Stimulated activated CD4-positive, alpha-beta T cell treated with anti-CD3 and anti-CD28 coated beads, Interleukin-2, amount 100 ng/mL, for 48 hours (primary cell): Measurements from ENCODE around the gene TAGLN.

ENCODE experiments used
- DNase-seq, 2 donors: peaks; one replicate each; pipeline ENCODE4 v3.0.0-alpha.2; 2020

Gene TAGLN

DNA sequence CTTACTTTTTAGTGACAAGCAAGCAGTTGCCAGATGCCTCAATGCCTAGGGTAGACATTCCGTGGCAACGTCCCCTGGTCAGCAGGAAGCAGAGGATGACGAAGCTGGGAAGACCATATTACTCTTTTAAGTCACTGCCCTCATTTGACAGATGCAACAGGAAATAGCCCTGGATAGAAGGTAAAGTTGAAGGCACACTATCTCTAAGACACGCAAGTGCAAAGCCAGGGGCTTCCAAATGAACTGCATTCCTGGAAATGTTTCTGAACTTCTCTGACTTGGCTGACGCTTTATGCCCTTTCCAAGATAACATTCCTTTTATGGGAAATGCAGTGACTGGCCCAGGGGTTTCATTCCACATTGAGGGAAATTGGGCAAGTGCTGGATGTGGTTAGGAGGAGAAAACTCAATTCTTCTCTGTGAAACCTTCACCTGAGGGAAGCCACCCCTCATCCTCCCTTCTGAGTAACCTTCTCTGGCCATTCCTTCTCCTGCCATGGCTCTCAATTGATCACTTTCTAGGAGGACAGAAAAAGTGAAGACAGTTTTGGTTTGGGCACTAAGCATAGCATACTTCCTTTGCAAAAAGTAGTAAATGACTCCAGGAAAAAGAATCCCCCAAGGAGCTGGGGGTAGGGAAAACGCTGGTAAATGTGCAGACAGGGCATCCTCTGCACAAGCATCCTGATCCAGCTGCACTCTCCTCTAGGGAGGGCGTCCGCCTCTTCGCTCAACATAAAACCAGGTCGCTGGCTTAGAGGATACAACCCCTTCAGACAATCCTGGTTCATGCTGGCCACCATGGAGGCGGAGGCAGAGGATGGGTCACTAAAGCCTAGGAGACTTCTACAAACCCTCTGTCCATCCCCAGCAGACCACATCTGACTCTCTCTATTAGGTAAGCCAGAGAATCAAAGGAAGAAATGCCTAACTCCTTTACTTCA lies 18.2 kb downstream of the TAGLN start:
- DNase-seq, result no peak

DNA sequence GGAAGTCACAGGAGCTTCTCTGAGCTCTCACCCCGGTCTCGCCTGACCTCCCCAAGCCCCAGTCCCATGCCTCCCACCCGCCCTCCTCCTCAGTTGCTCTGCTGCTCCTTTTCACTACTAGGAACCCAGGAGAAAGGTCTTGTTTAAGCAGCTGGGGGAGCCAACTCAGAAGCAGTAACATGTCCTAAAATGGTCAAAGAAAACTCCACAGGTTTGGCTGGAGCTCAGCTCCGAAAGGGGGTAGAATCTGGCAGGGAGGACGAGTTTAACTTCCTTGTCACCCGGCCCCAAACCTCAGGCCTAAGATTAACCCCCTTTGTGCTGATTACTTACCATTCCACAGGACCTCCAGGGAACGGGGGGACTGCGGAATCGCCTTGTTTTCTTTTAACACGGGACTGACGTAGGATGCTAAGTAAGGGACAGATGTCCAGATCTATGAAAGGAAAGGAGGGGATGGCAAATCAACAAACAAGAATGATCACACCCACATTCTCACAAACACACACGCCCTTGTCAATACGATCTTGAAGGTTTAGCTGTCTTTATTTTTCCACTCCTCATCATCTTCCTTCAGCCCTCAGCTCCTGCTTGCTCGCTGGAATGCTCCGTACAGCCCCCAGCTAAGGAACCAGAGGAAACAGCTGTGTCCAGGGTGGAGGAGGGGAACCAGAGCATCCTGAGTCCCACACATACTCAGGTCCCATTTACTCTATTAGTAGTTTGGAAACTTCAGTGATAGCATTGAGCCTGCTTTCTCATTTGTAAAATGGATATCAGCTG lies 19.2 kb downstream of the TAGLN start:
- no peak for DNase-seq

DNA sequence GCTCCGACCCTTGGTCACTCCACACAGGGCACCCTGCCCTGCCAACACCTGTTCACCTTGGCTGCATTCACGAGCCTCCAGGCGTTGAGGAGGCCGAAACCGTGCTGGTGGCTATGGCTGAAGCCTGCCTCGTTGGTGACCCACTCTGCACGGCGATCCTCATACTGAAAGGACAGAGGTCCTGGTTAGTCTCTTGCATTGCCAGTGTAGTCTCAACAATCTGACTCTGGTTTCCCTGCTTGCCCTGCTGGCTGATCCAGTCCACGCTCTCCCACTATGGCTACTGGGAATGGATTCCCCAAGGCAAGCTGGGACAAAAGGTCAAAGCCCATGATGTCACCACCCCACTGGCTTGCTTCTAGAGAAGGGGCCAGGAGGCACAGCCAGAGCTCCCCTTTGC lies 19.8 kb downstream of the TAGLN start:
- DNase-seq, result no peak

DNA sequence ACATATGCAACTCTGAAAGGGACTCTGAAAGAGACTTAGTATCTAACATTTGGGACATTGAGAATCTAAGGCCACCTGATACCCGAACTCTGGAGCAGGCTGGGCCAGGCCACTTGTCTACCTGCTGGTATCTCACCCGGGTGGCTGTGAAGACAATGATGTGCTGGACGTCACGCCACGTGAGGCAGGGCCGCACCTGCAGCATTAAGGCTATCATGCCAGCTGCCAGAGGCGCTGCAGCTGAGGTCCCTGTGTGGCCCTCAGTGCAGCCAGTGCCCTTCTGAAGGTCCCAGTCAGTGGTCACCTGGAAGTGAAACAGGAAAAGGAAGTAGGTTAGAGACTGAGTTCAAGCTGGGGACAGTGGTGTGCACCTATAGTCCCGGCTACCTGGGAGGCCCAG lies 20.3 kb downstream of the TAGLN start:
- no peak for DNase-seq

DNA sequence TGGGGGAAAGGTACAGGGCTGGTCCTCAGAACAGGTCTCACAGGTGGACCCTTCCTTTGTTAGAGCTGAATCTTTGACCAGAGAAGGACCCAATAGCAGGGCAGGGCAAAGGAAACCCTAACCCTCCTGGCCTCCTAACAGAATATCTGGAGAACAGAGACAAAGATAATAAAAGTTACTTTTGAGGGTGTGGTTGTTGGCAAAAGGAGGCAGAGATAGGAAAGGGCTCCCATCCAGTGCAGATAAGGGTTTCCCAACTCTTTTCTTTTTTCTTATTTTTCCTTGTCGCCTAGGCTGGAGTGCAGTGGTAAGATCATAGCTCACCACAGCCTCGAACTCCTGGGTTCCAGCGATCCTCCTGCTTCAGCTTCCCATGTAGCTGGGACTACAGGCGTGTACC lies 20.8 kb downstream of the TAGLN start:
- no peak for DNase-seq

DNA sequence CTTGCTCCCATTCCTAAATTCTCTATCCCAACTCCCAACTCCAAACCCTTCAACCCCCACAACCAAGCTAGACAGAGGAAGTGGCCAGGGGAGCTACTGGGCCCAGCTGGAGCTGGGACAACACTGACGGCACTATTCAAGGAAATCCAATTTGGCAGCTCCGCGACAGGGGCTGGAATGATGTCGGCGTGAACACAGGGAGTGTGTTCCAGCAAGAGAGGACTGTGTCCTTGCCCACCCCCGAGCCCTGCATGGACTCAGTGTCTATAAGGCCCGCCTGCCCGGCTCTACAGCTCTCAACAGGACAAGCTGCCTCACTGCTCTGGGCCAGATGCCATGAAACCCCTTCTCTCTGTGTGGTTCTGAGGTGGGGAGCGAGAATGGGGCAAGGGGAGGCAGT lies 21.4 kb downstream of the TAGLN start:
- no peak for DNase-seq

DNA sequence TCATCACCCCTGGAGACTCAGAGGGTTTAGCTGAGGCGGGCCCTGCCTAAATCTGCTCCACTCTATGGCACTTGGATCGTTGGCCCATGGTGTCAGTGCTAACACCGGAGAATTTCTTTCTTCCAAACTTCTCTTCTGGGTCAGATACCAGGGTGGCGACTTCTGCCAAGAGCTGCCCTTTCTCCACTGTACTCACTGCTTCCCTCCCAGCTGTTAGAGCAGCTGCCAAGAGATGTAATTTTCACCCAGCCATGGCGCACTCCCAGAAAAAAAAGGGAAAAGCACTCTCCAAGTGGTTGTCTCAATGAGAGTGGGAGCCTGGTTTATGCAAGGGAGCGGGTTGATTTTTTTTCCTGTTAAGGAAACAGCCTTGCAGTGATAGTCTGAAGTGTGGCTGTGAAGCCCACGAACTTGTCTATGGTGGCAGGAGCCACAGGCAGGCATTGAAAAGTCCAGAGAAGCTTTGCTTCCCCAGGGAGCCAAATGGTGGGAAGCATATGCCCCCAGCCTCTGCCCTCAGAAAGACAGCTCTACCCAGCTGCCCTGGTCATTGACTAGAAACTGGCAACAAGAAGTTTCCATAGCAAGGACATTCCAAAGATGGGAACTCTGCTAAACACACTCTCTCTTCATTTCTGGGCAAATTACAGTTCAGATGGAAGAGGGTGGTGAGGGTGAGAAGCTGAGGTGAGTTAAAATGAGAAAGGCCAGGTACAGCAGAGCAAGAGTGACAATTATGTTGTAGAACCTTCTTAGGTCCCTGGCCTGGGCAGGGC lies 22.0 kb downstream of the TAGLN start:
- DNase-seq, result no peak

DNA sequence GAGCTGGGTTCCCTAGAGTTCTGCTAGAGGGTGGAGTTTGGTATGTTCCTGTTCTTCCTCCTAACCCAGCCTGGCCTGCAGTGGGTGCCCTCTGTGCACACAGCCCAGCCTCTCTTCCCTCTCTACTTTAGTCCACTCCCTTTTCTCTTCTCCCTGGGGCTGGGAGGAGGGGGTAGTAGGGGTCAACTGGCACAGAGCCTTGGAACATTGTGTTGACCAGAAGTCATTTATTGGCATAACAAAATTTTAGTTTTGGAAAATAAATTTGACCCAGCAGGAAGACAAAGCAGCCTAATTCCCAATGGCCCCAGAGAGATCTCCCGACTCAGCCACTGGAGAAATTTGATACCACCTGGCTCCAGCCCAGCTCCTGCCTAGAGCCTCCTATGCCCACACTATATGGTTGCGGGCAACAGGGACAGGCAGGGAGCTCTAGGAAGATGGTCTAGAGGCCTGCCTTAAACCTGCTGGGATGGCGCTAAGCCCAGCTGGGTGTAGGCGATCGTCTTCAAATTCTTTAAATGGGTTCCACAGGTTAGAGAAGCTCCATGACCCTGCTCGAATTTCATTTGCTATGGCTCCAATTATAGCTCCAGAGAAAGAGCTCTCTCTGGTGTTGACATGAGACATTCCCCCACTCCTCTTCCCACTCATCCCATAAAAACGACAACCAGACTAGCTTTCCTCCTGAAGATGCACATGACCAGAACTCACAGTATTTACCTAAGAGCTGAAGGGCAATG lies 22.8 kb downstream of the TAGLN start:
- no peak for DNase-seq

DNA sequence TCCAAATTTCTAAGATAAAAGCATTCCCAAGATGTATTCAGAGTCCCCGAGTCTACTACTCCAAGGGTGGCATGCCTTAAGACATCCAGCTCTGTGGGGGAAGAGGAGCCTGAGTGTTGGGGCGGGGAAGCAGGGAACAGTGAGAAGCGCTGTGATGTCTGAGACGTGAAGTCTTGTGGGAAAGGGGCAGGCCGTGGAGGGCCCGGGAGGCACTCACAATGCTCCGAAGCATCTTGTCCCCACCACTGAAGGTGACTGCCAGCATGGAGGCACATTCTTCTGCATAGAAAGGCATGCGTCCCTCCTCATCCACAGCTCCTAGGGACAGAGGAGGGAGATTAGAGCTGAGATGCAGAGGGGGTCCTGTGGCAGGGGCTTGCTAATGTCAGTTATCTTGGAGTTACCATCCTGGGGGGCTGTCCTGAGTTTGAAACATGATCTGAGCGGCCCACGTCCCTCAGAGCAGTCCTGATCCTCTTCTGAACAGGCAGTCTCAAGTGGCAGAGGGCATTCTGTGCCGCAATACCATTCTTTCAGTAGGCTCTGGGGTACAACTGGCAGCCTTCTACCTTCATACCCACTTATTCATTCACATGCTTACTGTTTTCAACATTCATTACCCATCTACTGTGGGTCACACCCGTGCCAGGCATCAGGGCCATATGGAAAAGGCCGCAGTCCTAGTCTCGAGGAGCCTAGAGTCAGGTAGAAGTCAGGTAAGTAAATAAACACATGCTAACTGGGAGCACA lies 24.0 kb downstream of the TAGLN start:
- DNase-seq, result no peak

DNA sequence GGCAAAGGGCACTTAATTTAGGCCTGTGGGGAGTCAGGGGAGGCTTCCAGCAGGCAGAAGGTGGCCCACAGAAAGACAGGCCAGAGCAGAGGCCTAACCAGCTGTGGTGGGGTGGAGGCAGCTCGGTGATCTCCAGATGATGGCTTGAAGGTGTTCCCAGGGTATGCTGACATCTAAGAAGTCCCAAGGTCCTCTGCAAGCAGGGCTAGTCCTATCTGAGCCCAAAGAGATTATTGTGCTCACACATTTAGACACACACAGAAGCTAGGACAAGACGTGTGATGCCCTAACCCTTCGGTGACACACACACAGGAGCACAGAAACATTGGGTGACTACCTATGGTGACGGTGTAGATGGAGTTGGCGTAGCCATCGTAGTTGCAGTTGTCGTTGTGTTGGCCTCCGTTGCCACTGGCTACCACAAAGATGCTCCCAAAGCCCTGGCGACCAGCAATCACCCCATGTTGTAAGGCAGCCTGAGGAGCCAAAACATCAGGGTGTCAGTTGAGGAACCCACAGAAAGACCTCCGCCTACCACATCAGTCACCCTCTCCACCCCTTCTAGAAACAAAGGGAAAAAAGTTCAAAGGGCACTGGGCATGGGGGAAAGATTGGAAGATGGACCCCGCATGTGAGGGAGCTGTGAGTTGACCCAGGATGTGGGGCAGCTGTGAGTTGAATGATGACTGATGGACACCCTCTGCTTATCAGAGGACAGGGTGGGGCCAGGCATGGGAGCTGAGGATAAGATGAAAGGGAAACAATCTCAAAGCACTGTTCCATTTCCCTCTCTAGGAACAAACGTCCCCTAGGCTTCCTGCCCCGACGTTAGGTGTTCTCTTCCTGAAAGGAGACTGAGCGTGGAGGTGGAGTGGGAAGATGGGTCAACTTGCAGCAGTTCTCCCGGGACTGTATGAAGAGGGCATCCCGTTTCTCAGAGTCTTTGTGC lies 24.8 kb downstream of the TAGLN start:
- no peak for DNase-seq

DNA sequence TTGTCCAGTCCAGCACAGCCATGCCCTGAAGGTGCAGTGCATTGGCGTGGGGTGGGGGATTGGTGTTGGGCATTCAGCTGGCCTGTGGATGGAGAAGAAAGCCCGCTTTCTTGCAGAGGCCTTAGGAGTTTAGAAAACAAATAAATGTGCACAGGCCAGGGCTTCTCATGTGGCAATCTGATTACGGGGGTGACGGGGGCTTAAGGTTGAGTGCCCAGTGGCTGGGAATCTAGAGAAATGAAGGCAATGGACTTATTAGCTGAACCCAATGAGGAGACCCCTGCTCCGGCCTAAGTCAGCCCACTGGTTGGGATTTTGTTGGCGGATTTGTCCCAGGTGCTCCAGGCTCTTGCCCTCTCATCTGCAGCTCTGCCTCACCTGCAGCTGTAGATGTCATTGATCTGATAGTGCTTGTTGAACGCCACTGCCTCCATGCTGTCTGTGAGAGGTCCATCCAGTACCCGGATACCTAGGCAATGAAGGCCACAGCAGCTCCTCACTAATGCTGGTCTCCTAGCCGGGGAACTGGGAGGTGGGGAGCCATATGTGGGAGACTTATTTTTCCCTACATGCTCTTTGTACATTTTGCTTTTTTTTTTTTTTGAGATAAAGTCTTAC lies 26.5 kb downstream of the TAGLN start:
- DNase-seq, result no peak

DNA sequence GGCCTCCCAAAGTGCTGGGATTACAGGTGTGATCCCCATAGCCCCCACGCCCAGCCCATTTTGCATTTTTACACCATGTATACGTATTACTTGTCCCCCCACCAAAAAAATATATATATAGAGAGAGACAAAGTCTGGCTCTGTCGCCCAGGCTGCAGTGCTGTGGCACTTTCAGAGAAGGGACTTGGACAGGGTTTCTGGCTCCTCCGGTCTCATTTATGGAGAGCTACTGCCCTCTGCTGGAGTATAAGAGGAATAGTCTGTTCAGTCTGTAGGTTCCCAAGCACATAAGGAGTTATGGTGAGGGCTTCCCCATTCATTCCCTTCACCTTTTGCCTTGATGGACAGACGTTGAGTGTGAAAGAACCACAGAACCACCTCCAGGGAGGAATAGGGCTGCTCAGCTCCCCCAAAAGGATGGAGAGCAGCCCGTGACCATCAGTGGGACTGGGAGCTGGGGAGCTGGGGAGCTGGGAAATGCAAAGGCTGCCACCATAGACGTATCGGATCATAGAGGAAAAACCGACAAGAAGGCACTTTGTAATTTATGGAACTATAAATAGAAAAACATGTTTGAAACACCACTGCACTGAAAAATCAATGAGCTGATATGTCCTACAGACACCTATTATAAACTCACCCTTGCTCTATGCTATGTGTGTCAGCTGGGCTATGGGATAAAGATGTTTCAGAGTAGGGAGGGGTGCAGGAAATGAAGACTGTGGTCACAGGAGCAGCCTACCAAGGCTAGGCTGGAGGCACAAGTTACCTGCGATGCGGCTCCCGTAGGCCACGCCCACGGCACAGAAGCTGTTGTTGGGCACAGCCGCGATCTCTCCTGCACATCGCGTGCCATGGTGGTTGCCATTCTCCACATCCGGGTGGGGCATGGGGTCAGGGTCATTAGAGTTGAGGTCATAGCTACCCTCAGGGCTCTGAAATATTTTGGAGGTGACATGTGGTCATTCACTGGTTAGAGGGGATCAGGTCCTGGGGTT lies 27.5 kb downstream of the TAGLN start:
- peak in 1 of 2 donors; percentile 19 for DNase-seq

DNA sequence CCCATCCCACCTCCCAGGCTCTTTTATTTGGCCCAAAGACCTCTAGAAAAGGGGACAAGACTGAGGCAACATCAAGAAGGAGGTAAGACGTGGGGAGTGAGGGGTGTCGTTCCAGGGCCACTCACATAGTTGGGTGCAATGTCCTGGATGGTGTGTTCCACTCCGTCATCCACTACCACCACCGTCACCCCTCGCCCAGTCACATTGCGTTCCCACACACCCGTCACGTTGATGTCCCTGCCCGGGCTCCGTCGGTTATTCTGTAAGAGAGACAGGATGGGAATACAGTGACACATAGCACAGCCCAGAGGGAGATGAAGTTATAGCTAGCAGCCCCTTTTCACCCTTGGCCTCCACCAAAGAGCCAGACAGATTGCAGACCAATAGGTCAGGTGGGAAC lies 28.9 kb downstream of the TAGLN start:
- no peak for DNase-seq

DNA sequence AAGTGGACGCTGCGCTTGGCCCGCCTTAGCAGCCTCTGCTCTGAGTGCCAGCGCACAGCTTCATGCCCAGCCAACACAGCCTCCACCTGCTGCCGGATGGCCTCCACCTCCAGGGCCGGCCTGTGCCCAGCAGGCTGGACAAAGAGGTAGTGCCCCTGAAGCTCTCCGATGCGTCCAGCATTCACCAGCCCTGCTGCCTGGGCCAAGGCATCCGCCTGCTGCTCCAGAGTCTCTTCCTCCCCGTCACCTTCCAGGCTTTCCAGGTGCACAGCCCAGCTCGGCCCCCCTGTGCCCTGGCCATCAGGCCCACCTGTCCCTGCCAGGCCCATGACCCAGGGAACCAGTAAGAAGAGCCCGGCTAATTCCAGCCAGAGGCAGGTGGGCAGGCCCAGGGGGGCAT lies 30.2 kb downstream of the TAGLN start:
- DNase-seq, result no peak

DNA sequence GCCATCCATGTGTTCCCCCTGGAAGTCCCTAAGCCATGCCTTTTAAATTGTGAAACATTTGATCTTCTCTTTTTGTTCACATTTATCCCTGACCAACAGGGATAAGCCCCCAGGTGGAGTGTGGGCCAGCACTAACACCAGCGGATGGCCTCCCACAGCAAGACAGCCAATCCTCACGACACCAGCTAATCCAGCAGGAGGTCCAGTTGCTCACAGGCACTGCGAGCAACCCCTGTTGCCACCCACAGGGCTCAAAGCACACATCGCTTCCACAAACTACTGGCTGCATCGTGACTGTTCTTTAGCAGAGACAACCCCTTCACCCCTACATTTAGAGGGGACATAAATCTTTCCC lies 30.7 kb downstream of the TAGLN start:
- DNase-seq, result no peak

DNA sequence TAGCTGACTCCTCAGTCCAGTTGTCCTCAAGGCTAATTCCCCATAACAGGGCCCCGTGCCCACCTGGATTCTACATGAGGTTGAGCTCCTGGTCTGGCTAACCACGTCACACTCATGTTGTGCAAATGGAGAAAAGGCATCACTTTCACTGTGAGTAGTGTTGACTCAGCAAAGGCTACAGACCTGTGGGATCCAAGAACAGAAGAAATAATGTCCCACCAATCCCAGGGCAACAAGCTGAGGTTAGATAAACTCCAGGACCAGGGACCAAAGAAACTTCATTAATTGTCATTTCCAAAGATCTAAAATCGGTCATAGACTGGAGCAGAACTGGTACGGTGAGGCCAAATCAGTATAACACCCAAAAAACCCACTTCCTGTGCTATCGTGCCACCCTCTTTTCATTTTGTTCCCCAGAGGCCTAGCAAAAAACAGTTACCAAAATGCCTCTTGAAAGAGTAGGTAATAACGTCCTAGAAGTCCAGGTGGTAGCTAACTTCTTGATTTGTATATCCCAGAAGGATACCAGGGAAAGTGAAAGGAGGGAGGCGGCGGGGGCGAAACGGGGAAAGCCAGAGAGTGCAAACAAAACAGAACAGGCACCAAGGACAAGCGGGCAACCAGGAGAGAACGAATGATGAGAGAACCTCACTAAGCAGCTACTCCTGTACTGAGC lies 31.3 kb downstream of the TAGLN start:
- peak; percentile 45 to 46 for DNase-seq

DNA sequence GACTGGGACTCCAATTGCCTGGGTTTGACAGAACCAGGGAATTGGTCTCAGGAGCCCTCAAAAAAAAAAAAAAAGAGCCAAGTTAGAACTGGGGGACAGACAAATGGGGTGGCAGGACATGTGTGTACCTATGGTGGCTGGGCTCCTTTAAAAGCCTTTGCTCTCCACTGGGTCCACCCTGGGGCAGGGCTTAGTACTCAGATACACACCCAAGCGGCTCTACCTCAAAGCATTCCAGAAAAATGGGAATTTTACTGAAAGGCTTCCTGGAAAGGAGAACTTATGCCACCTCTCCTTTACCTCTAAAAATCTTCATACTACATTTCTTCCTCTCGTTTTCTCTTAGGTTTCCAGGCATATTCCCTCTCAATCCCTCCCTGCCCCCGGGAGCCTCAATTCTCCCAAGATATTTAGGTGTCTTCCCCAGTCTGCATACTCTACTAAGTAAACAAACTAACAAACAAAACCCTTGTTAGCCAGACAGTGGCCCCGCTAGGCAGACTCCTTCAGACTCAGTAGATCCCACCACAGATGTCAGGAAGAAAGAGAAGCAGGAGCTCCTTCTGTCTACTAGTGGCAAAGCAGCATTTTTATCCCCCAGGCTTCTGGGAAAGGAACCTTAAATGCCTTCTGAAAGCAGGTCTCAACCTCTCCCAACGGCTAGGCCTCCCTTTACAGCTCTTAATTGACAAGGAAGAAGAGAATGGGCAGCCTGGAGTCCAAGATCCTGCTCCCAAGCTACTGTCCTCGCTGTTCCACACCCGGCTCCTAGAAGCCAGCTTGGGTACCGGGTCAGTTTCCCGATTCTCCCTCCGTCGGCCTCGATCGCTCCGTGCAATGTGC lies 32.0 kb downstream of the TAGLN start:
- no peak for DNase-seq

DNA sequence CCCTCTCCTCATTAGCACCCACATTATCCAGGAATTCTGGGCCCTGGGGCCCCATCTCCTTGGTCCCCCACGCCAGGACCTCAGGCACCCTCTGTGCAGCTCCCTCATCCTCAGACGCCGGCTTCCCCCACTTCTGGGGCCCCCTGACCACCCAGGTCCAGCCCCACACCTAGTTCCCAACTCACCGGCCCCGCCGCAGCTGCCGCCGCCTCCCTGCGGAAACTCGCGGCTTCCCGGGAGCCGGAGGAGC lies 32.6 kb downstream of the TAGLN start, which contains the start of gene PCSK7:
Gene PCSK7, minus strand, starts transcription at position 232 of the 250 bp plus-strand sequence. CDS start 2,229 bp downstream, outside the sequence.
- peak in 1 of 2 donors; percentile 58 for DNase-seq
